Right cardiac atrium (tissue), 5 donors: Measurements from ENCODE around the gene AIF1L. TPM values are rescaled to one million over a fixed set of nuclear protein-coding genes. Genes with fewer than 3 reads are reported as not detected.
A peak's percentile ranks its signal among the peaks of the same experiment; 100 is the strongest.

Experiments
- ATAC-seq, 2 donors: fragments of 200-7000 bp; cut with Tn5 transposase; one replicate each; pipeline versions ENCODE4 v1.8.0 to v1.9.1; 2020; ENCODE audit warnings: moderate library complexity in 2 of 2, mild to moderate bottlenecking in 1 of 2
- DNase-seq, 3 donors: peaks; one replicate each; pipeline ENCODE4 v3.0.0-alpha.2; 2020
- H3K27ac ChIP-seq: one replicate; pipeline ENCODE4 v1.5.1; 2013; ENCODE audit warnings: mild to moderate bottlenecking, low read length, control low read depth, moderate library complexity
- H3K27me3 ChIP-seq: one replicate; pipeline ENCODE4 v1.6.1; 2013; ENCODE audit not compliant: control insufficient read depth, insufficient read depth
- H3K4me1 ChIP-seq: one replicate; pipeline ENCODE4 v1.6.1; 2013; ENCODE audit warnings: low read length; ENCODE audit not compliant: control insufficient read depth, insufficient read depth
- H3K4me3 ChIP-seq: one replicate; pipeline ENCODE4 v1.5.1; 2013; ENCODE audit warnings: low read length, control low read depth
- H3K9me3 ChIP-seq: one replicate; pipeline ENCODE4 v1.6.1; 2013; ENCODE audit warnings: low read length; ENCODE audit not compliant: control insufficient read depth
- WGBS: extraction: QIAGEN DNeasy Blood & Tissue Kit; methylation state at CpG from one replicate; pipeline ENCODE4 v1.1.7; 2013; 5-methylcytosine and 5-hydroxymethylcytosine counted together
- intact Hi-C, 4 donors: fragments of 100-400 bp; cut with DNase I; formaldehyde crosslinking; loops; one replicate each; pipeline versions ENCODE4 v1.11.0 to v1.14.0; 2022 to 2023
- long read RNA-seq, 4 donors: library from polyadenylated mRNA; unstranded; transcript quantifications; one replicate each; pipeline ENCODE4 v2.0.0, GENCODE V29; 2020 to 2021
- polyA plus RNA-seq: library from polyadenylated mRNA; stranded (reverse); fragments of 200-250 nt; gene quantifications from one replicate; pipeline ENCODE4 v1.2.3, GENCODE V29; 2013
- total RNA-seq, 4 donors: library from RNA; stranded (reverse); fragmentation: NEBNext Ultra II Directional; extraction: Animal tissue kit (Norgen Biotek cat#: 25700); gene quantifications; one replicate each; pipeline ENCODE4 v1.2.1, GENCODE V29; 2021
- donor health status: healthy with polysubstance abuse.
- donor health status: DM: no; HTN: yes; CAD: no.
- donor health status: DM: no; HTN: no; CAD: no.
- donor health status: DM: no; HTN: yes; CAD: no; lungs with severe emphysema.
- donor health status: DM: yes; HTN: yes; CAD: no.

The AIF1L gene
- 10 to 100 TPM in 3 of 4 donors, 1 to 10 TPM in 1; 6.9 to 22.7 (median 16.5) TPM for total RNA-seq
- 15.7 TPM for polyA plus RNA-seq
- long read RNA-seq, donor 1, transcript AIF1L-201 (6 exons, 3,364 nt), result major isoform, 8 of 26 reads
- long read RNA-seq, donor 1, partial matches to known transcripts, result 2 of 26 reads
- long read RNA-seq, donor 1, other reads (novel, unspliced or antisense), result 16 of 26 reads
- long read RNA-seq, donor 2, transcript AIF1L-201 (6 exons, 3,364 nt), result major isoform, 6 of 7 reads
- long read RNA-seq, donor 2, partial matches to known transcripts, result 1 of 7 reads
- long read RNA-seq, donor 2, other reads (novel, unspliced or antisense), result 0 of 7 reads
- long read RNA-seq, donor 3, transcript AIF1L-201 (6 exons, 3,364 nt), result major isoform, 40 of 56 reads
- long read RNA-seq, donor 3, partial matches to known transcripts, result 4 of 56 reads
- long read RNA-seq, donor 3, other reads (novel, unspliced or antisense), result 11 of 56 reads
- long read RNA-seq, donor 4, transcript AIF1L-201 (6 exons, 3,364 nt), result major isoform, 6 of 11 reads
- long read RNA-seq, donor 4, partial matches to known transcripts, result 1 of 11 reads
- long read RNA-seq, donor 4, other reads (novel, unspliced or antisense), result 3 of 11 reads

DNA sequence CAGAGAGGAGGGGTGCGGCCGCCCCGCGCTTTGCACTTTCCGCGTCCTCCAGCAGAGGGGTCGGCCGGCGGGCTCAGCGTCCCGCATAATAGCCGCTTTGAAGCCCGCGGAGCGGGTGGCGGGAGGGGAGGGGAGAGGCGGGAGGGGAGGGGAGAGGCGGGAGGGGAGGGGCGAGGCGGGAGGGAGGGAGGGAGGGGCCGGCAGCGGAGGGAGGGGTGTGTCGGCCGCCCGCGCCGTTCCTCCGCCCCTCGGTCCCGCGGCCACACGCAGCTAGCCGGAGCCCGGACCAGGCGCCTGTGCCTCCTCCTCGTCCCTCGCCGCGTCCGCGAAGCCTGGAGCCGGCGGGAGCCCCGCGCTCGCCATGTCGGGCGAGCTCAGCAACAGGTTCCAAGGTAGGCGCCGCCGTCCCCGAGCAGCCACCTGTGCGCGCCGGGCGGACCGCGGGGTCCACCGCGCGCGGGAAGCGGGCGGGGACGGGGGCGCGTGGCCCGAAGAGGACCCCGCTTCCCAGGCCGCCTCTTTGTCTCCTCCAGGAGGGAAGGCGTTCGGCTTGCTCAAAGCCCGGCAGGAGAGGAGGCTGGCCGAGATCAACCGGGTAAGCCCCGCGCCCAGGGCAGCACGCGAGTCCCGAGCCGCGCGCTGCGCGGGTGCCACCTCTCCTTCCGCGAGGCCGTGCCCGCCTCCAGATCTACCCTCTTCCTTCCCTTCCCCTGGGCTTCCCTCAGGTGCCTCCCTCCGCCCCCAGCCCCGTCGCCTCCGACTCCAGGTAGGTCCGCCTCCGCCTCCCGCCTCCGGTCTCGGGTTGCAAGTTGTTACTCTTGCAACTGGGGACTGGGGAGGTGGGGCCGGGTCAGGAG lies at the start of gene AIF1L:
TSS of gene AIF1L (plus strand) at position 263 of the 857 bp plus-strand sequence. CDS start at position 362, 99 bp downstream.
- peak; percentile 63 to 66 for ATAC-seq
- intact Hi-C loops, result no loop called here
- peak; percentile 41 to 83 (median 71) for DNase-seq
- Histone ChIP-seq H3K4me1 (peaks cover 2% of the 10 kb centered on the region), H3K27me3 (no peaks in the 10 kb centered on the region), H3K4me3 (peak within 1 kb of the TSS; percentile 58), H3K9me3 (no peaks in the 10 kb centered on the region), H3K27ac (no peak within 1 kb of the TSS)
- under 1% methylated on average over 91 of the region's 99 CpGs for WGBS

DNA sequence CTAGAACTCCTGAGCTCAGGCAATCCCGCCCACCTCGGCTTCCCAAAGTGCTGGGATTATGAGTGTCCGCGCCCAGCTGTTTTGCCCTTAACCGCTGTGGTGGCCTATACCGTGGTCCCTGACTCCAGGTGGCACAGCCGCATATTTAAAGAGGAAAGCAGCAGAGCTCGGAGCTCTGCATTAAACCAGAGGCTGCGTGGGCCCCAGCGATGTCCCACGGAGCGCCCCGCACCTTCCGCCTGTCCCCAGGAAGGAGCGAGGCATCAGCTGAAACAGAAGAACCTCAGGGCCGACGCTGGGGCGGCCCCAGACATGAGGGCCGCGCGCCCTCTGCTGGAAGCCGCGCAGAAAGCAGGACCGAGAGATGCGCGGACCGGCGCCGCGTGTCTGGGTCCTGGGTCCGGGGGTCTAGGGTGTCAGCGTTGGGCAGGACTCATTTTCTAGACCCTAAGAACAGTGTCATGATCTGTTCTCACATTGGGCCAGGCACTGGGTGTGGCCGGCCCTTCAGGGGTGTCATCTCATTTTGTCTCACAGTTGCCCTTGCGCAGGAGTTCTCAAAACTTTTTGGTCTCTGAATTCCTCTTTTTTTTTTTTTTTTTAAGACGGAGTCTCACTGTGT lies 49.6 kb upstream of the AIF1L start:
- no peaks in the 10 kb centered on the region for H3K27me3 ChIP-seq
- no peaks in the 10 kb centered on the region for H3K9me3 ChIP-seq
- no peak overlapping the region for H3K4me3 ChIP-seq
- H3K4me1 ChIP-seq, result no peaks in the 10 kb centered on the region
- ATAC-seq (peak; percentile 77 to 84), DNase-seq (peak; percentile 73 to 90 (median 85))
- intact Hi-C loops, result loop anchor here in 3 of 4 donors (5.0 to 10.0 kb wide), 2 partner anchors 179 to 342 kb away; no protein-coding TSS in a partner anchor
- 16% methylated on average over 35 of the region's 35 CpGs for WGBS
- no peak overlapping the region for H3K27ac ChIP-seq

DNA sequence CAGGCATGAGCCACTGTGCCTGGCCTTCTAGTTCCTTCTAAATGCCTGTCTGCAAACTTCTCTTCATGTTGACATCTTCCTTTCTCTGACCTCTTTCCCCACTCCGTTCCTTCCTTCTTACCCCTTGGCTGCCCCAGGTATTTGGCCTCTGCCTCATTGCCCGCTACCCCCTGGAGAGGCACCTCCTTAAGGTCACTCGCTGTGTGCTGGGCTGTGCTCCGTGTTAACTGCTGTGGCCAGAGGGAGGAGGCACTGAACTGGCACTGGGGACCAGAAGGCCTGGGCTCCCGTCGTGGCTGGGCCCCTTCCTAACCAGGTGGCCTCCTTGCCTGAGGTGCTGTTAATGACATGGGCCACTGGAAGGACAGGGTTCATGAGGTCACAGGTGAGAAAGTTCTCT lies 48.0 kb upstream of the AIF1L start:
- intact Hi-C loops, result loop anchor here in 3 of 4 donors (5.0 to 10.0 kb wide), 2 partner anchors 181 to 344 kb away; no protein-coding TSS in a partner anchor
- DNase-seq, result no peak
- no peaks in the 10 kb centered on the region for H3K4me1 ChIP-seq
- no peaks in the 10 kb centered on the region for H3K27me3 ChIP-seq
- H3K27ac ChIP-seq, result no peak overlapping the region
- no peak for ATAC-seq
- no peak overlapping the region for H3K4me3 ChIP-seq
- WGBS, result 44% methylated on average over 6 of the region's 6 CpGs
- H3K9me3 ChIP-seq, result no peaks in the 10 kb centered on the region

DNA sequence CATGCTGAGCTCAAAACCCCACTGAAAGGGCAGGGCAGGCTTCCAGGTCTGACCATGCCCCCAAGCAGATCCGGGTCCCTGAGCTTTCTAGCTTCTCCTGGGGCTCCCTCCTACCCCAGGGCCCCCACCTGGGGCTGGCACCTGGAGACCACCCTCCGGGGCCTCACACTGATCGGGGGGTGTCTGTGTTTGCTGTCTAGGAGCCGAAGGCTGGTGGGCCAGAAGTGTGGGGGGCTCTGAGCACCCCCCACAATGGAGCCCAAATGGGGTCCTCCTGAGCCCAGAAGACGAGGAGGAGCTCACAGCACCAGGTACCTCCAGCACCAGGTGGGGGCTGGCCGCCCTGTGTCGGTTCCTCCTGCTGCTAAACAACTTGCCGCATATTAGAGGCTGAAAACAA lies 47.5 kb upstream of the AIF1L start:
- H3K4me1 ChIP-seq, result no peaks in the 10 kb centered on the region
- H3K27me3 ChIP-seq, result no peaks in the 10 kb centered on the region
- no peak overlapping the region for H3K27ac ChIP-seq
- no peak for ATAC-seq
- no peak for DNase-seq
- no peak overlapping the region for H3K4me3 ChIP-seq
- no peaks in the 10 kb centered on the region for H3K9me3 ChIP-seq
- 96% methylated on average over 8 of the region's 8 CpGs for WGBS
- intact Hi-C loops, result loop anchor here in 3 of 4 donors (5.0 to 10.0 kb wide), 2 partner anchors 182 to 344 kb away; no protein-coding TSS in a partner anchor

DNA sequence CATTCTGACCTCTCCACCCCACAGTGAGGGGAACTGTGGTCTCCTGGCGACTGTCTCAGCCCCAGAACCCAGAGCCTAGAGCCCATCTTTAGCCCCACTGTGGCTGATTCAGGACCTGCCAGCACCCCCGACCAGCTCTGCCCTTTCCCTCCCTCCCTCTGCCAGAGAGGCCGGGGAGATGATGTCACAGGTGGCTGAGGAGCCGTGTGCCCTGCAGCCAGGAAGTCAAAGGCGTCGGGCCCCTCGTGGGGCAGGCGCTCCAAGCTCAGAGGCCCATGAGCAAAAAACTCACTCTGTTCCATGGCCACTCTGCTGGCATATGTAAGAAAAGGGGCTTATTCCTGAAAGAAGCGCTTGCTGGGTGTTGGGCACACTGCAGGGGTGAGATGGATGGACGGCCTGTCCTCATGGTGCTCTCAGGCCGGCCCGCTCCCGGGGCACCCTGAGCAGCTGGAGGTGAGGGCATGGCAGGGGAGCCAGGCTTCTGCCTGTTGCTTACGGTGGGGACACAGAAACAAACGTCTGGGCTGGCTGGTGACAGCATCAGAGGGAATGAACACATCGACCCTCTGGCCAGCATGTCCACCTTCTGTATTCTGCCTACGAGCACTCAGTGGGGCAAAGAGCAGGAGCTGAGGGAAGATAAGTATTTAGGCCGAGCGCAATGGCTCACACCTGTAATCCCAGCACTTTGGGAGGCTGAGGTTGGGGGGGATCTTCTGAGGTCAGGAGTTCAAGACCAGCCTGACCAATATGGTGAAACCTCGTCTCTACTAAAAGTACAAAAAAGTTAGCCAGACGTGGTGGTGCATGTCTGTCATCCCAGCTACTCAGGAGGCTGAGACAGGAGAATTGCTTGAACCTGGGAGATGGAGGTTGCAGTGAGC lies 46.3 kb upstream of the AIF1L start:
- H3K9me3 ChIP-seq, result no peaks in the 10 kb centered on the region
- H3K27me3 ChIP-seq, result no peaks in the 10 kb centered on the region
- H3K27ac ChIP-seq, result no peak overlapping the region
- ATAC-seq, result no peak
- 68% methylated on average over 21 of the region's 21 CpGs for WGBS
- H3K4me3 ChIP-seq, result no peak overlapping the region
- intact Hi-C loops, result loop anchor here in 3 of 4 donors (5.0 to 10.0 kb wide), 2 partner anchors 183 to 345 kb away; no protein-coding TSS in a partner anchor
- peak in 1 of 3 donors; percentile 29 for DNase-seq
- H3K4me1 ChIP-seq, result no peaks in the 10 kb centered on the region

DNA sequence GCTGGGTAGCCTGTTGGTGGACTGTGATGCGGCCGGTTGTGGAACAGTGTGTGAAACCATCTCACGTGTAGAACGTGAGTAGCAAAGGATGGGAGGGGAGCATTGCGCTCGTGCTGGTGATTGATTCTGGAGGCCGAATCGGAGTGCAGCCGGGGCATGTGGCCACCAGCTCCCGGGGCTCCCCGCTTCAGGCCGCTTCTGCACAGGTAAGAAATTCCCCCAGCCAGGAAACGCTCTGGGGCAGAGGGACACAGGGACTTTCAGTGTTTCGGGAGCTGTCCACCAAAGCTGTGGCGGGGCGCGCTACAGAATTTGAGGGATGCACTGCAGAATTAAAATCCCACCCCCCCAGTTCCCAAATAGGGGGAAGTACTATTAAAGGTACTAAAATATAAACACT lies 45.5 kb upstream of the AIF1L start:
- no peaks in the 10 kb centered on the region for H3K9me3 ChIP-seq
- no peaks in the 10 kb centered on the region for H3K4me1 ChIP-seq
- DNase-seq (peak in 1 of 3 donors; percentile 17), ATAC-seq (no peak)
- intact Hi-C loops, result no loop called here
- H3K27ac ChIP-seq, result no peak overlapping the region
- no peaks in the 10 kb centered on the region for H3K27me3 ChIP-seq
- 88% methylated on average over 17 of the region's 17 CpGs for WGBS
- H3K4me3 ChIP-seq, result no peak overlapping the region

DNA sequence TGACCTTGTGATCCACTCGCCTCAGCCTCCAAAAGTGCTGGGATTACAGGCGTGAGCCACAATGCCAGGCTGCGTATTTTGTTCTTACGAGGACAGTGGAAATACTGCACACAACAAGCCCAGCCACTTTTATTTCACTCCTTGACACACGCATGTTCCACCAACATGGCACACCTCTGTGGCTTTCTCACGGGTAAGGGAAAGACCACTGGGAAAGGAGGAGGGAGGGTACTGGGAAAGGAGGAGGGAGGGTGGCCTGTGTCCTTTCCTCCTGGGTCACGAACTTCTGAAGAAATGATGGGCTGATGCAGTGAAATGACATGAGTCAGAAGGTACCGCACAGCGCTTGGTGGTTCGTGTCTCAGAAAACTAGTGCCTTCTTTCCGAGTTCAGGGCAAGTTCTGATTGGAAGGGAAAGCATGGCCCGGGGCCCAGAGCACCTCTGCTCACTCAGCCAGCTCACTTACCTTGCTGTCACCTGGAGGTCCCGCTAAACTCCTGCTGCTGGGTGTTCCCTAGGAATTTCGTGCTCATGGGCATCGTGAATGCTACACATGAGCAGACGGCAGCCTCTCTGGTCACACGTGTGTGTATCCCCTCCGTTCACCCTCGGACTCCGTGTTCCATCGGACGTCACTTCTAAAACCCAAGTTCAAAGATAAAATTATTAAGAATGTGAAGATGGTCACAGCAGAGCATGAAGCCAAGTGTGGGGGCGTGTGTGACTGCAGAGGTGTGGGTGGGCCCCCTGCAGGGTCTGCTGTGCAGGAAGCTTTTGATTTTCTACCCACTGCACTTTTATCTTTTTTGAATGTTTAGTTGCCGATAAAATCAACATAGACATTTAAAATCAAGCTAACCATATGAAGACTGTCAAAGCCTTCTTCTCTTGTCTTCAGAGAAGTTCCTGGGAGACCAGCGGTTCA lies 44.5 kb upstream of the AIF1L start:
- H3K9me3 ChIP-seq, result no peaks in the 10 kb centered on the region
- H3K27ac ChIP-seq, result no peak overlapping the region
- 81% methylated on average over 25 of the region's 25 CpGs for WGBS
- H3K4me3 ChIP-seq, result no peak overlapping the region
- DNase-seq (no peak), ATAC-seq (no peak)
- intact Hi-C loops, result no loop called here
- no peaks in the 10 kb centered on the region for H3K4me1 ChIP-seq
- no peaks in the 10 kb centered on the region for H3K27me3 ChIP-seq

DNA sequence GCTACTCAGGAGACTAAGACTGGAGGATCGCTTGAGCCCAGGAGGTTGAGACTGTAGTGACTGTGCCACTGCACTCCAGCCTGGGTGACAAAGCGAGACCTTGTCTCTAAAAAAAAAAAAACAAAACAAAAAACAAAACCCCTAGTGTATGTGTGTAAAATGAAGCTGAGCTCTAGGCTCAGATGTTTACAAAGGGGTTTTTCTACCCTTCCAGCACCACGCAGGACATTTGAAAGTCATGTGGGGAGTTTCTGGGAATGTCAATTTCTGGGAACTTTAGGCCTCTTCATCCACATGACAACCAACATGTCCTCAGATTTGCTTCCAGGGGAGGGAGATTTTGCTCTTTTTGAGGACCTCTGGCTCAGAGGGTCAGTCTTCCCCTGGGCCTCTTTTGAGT lies 42.4 kb upstream of the AIF1L start:
- 91% methylated on average over 3 of the region's 3 CpGs for WGBS

More for the DNA sequence above, 42.4 kb upstream of the AIF1L start:
- ATAC-seq, result no peak
- DNase-seq, result no peak
- Histone ChIP-seq H3K27ac (no peak overlapping the region), H3K4me1 (no peaks in the 10 kb centered on the region), H3K4me3 (no peak overlapping the region), H3K27me3 (no peaks in the 10 kb centered on the region), H3K9me3 (no peaks in the 10 kb centered on the region)
- intact Hi-C loops, result no loop called here
